Measurements from ENCODE around the gene HRC.
A peak's percentile ranks its signal among the peaks of the same experiment; 100 is the strongest.
"Not testable (repeated sequence)": the region's sequence is repeated elsewhere in the genome, so short reads cannot be mapped to it uniquely, and the experiment has no call there.

HRC gene

GRCh38 chr19:49152119-49152550, 3.1 kb downstream of the HRC start:
- in situ Hi-C loops (cut with HindIII; ENCODE audit: low pct_unique_long_range_greater_than_20kb, low sequenced_read_pairs): no loop called here
- no peak for DNase-seq (ENCODE audit: low read depth in 1 of 2, low spot score in 1 of 2)
- no peak for TF ChIP-seq JUND (IDR thresholded peaks at IDR 0.05; ENCODE audit: low read depth)

- TF ChIP-seq JUND (IDR thresholded peaks at IDR 0.05; ENCODE audit: low read depth): no peak
- DNase-seq (ENCODE audit: low read depth in 1 of 2, low spot score in 1 of 2): peak; percentile 78 to 98
- in situ Hi-C loops (cut with HindIII; ENCODE audit: low pct_unique_long_range_greater_than_20kb, low sequenced_read_pairs): no loop called here
These were observed 3.7 kb downstream of the HRC start for GRCh38 chr19:49151267-49152118.

- no peak for TF ChIP-seq JUND (IDR thresholded peaks at IDR 0.05; ENCODE audit: low read depth)
- DNase-seq (ENCODE audit: low read depth in 1 of 2, low spot score in 1 of 2): peak in 1 of 2 experiments; percentile 48
- in situ Hi-C loops (cut with HindIII; ENCODE audit: low pct_unique_long_range_greater_than_20kb, low sequenced_read_pairs): no loop called here
These were observed 4.3 kb downstream of the HRC start for GRCh38 chr19:49150944-49151243.

GRCh38 chr19:49150106-49150943, 4.9 kb downstream of the HRC start:
- DNase-seq (ENCODE audit: low read depth in 1 of 2, low spot score in 1 of 2): peak; percentile 55 to 97
- in situ Hi-C loops (cut with HindIII; ENCODE audit: low pct_unique_long_range_greater_than_20kb, low sequenced_read_pairs): no loop called here
- no peak for TF ChIP-seq JUND (IDR thresholded peaks at IDR 0.05; ENCODE audit: low read depth)

GRCh38 chr19:49149652-49150105, 5.5 kb downstream of the HRC start:
- peak in 1 of 2 experiments; percentile 80 for DNase-seq (ENCODE audit: low read depth in 1 of 2, low spot score in 1 of 2)
- in situ Hi-C loops (cut with HindIII; ENCODE audit: low pct_unique_long_range_greater_than_20kb, low sequenced_read_pairs): no loop called here
- no peak for TF ChIP-seq JUND (IDR thresholded peaks at IDR 0.05; ENCODE audit: low read depth)

GRCh38 chr19:49148784-49149651, 6.2 kb downstream of the HRC start:
- in situ Hi-C loops (cut with HindIII; ENCODE audit: low pct_unique_long_range_greater_than_20kb, low sequenced_read_pairs): no loop called here
- no peak for TF ChIP-seq JUND (IDR thresholded peaks at IDR 0.05; ENCODE audit: low read depth)
- DNase-seq (ENCODE audit: low read depth in 1 of 2, low spot score in 1 of 2): peak; percentile 83 to 96

- in situ Hi-C loops (cut with HindIII; ENCODE audit: low pct_unique_long_range_greater_than_20kb, low sequenced_read_pairs): no loop called here
- no peak for DNase-seq (ENCODE audit: low read depth in 1 of 2, low spot score in 1 of 2)
- no peak for TF ChIP-seq JUND (IDR thresholded peaks at IDR 0.05; ENCODE audit: low read depth)
These were observed 7.0 kb downstream of the HRC start for GRCh38 chr19:49148044-49148682.

GRCh38 chr19:49146408-49146770, 8.8 kb downstream of the HRC start:
- DNase-seq (ENCODE audit: low read depth in 1 of 2, low spot score in 1 of 2); in situ Hi-C loops (cut with HindIII; ENCODE audit: low pct_unique_long_range_greater_than_20kb, low sequenced_read_pairs): not testable (repeated sequence)

- in situ Hi-C loops (cut with HindIII; ENCODE audit: low pct_unique_long_range_greater_than_20kb, low sequenced_read_pairs): no loop called here
- peak; percentile 51 to 61 for DNase-seq (ENCODE audit: low read depth in 1 of 2, low spot score in 1 of 2)
- TF ChIP-seq JUND (IDR thresholded peaks at IDR 0.05; ENCODE audit: low read depth): no peak
These were observed 9.4 kb downstream of the HRC start for GRCh38 chr19:49145573-49146407.

GRCh38 chr19:49142866-49143335, 12.3 kb downstream of the HRC start:
- no peak for TF ChIP-seq JUND (IDR thresholded peaks at IDR 0.05; ENCODE audit: low read depth)
- DNase-seq (ENCODE audit: low read depth in 1 of 2, low spot score in 1 of 2): peak in 1 of 2 experiments; percentile 37

GRCh38 chr19:49141352-49141751, 13.8 kb downstream of the HRC start:
- no peak for TF ChIP-seq JUND (IDR thresholded peaks at IDR 0.05; ENCODE audit: low read depth)
- in situ Hi-C loops (cut with HindIII; ENCODE audit: low pct_unique_long_range_greater_than_20kb, low sequenced_read_pairs): no loop called here
- DNase-seq (ENCODE audit: low read depth in 1 of 2, low spot score in 1 of 2): no peak

More at GRCh38 chr19:49142866-49143335, 12.3 kb downstream of the HRC start:
- in situ Hi-C loops (cut with HindIII; ENCODE audit: low pct_unique_long_range_greater_than_20kb, low sequenced_read_pairs): no loop called here

Measured in T47D (cell line).